ENCODE results near the gene CLEC2A.

Gene CLEC2A

DNA sequence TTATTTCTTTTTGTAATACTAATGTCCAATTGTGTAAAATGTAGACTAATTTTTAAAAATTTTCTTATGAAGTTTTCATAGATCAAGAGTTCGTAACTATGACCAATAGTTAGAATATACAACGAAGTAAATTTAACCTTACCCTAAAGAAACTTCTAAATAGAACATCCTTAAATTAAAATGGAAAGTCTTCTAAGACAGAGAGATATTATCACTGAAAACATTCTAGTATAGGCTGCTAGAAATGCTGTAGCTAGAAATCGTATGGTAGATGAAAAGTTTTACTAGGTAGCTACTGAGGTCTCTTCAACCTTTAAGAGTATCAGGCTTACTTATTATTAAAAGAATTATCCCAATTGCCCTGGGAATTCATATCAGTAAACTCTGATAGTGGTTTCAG lies 925 bp downstream of the CLEC2A start:
- DNase-seq: no peak

DNA sequence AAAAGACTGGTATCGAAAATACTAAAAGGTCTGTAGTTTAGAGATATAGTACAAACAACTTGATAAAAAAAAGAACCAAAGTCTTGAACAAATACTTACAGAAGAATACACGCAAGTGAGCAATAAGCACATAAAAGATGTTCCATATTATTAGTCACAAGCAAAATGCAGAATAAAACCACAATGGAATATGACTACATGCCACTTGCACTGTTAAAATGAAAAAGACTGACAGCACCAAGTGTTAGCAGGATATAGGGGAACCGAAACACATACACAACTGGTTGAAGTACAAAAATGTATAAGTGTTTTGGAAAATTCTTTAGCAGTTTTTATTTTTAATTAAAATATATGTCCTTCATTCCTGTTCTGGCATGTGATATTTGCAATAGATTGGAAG lies 3.6 kb downstream of the CLEC2A start:
- no peak for DNase-seq

GRCh38 chr12:9926876-9927275 lies 5.3 kb downstream of the CLEC2A start:
- DNase-seq: no peak

GRCh38 chr12:9925705-9926393 lies 6.3 kb downstream of the CLEC2A start:
- DNase-seq: no peak

- no peak for DNase-seq
These were observed 9.7 kb downstream of the CLEC2A start for GRCh38 chr12:9922429-9922828.

- no peak for DNase-seq
These were observed 11.7 kb downstream of the CLEC2A start for GRCh38 chr12:9920451-9920850.

GRCh38 chr12:9919443-9919842 lies 12.7 kb downstream of the CLEC2A start:
- no peak for DNase-seq

DNA sequence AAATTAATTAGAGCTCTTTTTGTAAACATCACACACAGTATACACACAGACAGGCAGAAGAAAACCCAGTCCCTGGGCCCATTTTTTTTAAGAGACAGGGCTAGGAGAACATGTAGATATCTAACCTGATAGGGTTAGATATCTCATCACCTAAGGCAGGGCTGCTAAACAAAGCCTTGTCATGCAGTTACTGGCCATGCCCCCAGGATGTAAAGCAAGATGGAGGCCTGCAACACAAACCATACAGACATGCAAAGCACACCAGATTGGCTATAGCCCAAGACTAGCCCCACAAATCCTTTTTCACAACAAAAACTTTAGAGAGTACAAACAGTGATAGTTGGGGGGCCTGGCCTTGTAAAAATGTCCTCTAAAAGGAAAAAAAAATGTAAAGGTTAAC lies 20.5 kb downstream of the CLEC2A start:
- DNase-seq: no peak

GRCh38 chr12:9910716-9911421 lies 21.3 kb downstream of the CLEC2A start:
- DNase-seq: no peak

- no peak for DNase-seq
These were observed 22.4 kb downstream of the CLEC2A start for GRCh38 chr12:9909724-9910123.

DNA sequence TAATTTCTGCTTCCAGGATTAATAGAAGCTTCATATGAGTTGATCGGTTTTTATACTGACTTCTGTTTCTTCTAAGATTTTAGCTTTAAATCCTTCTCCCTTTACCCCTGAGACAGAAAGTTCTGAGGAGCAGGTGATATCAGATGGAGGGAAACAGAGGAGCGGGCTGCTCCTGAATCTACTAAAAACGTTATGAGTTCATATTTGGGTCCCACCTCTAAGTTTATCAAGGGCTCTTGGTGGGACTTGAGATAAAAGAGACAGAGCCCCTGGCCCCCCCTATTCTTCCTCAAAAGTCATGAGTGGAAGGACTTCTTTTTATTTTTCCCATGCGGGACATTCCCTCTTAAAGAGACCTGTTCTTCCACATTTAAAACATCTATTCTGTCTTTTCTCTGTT lies 23.8 kb downstream of the CLEC2A start:
- DNase-seq: no peak

- no peak for DNase-seq
These were observed 24.4 kb downstream of the CLEC2A start for GRCh38 chr12:9907769-9908168.

GRCh38 chr12:9906873-9907272 lies 25.3 kb downstream of the CLEC2A start:
- no peak for DNase-seq

DNA sequence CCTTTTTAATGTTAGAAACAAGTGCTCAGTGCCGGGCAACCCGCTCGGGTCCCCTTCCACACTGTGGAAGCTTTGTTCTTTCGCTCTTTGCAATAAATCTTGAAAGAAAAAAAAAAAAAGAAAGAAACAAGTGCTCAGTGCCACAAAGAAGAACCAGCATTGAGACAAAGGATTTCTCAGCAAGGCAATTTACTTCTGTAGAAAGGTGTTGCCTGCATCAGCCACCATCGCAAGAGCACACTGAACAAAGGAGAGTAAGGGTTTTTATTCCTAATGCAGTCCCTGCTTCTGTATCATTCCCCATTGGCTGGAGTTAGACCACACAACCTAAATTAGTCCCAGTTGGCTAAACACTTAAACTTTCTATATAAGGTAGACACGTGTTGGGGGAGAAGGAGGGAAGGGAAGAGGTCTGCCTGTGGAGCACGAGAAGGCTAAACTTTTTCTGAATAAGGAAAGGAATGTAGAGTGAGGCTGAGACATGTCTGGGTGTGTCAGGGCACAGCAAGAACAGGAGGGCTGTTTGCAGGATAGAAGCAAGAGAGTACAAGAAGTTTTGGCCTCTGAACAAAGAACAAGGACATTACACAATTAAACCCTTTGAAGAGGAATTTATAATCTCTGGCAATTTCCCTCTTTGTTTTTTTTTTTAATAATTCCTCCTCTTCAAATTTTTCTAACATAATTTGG lies 29.5 kb downstream of the CLEC2A start:
- no peak for DNase-seq

DNA sequence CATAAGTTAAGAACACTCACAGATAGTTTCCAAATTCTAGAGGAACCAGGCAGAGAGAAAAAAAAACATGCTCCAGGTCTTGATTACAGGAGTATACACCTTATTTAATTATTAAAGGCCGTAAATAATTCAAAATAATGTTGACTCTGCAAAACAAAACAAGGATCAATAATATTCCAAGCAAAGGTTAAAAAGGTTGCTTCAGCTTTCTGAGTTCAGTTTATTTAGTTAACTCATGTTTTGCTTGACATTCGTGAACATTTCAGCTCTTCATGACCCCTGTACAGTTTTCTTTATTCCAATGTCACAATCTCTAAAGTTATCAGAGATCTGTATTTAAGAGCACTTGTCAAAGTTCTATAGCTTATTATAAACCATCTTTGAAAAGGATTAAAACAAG lies 31.2 kb downstream of the CLEC2A start:
- DNase-seq: no peak

DNA sequence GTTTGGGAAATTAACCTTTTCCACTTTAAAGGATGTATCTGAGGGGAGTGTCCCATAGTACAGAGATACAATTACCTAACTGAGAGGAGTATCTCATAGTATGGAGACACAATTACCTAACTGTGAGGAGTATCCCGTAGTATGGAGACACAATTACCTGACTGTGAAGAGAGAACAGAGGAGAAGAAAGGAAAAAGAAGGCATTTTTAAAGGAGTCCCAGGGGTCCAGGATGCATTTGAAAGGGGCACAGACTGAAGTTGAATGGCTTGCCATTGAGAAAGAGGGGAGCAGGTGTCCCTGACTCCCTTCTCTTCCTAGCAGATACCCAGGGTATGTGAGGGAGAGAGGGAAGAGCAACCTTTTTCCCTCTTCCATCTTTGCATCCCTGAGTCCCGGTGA lies 33.0 kb downstream of the CLEC2A start:
- no peak for DNase-seq

DNA sequence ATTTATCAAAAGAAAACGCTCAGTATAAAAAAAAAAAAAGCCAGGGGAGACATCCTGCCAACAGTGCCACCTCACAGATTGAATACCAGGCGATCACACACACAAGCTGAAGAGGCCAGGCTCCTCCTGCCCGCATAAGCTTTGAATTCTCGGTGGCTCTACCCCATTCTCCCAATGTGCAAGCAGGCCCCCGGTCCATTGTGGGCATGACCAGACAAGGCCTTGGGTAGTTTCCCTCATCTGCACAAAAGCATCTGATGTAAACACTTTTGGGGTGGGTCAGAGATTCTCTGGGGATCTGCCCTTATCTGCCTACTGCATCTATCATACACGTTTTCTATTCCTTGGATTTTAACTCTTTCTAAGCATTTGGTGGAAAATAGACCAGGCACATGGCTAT lies 34.6 kb downstream of the CLEC2A start:
- DNase-seq: no peak

- DNase-seq: no peak
These were observed 36.8 kb downstream of the CLEC2A start for GRCh38 chr12:9895215-9895971.

GRCh38 chr12:9888665-9889273 lies 43.4 kb downstream of the CLEC2A start:
- DNase-seq: no peak

DNA sequence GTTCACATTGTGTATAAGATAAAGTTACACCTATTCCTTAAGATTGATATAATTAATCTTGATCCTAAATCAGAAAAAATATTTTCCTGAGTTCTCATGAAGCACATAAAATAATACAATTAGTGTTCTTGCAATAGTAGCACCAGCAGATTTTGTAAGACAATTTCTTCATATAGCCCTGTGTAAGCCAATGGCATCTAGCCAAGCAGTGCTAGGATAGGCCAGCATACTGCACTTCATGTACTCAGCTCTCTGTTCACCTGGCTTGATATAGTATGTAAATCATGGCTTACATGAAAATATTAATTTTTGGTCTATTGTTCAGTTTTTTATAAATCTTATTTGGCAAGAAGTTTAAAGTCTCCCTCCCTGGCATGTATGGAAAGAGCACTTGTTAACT lies 49.0 kb downstream of the CLEC2A start:
- DNase-seq: no peak

- DNase-seq: no peak
These were observed 50.2 kb downstream of the CLEC2A start for GRCh38 chr12:9881988-9882387.

DNA sequence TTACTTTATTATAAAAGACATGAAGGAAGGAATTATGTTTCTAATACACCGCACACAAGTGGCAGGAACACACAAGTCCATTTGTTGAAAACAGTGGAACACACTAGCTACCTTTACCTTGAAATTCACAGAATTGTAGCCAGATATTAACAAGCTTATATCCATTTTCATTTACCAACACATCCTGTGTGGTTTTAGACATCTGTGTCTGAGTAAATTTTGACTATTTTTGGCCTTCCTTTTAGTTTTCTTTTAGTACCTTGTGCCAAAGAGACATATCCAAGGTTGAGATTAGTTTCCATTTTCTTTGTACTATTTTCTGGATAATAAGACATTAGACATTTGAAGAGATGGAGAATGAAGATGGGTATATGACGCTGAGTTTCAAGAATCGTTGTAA lies 50.9 kb downstream of the CLEC2A start, which contains the start of gene KLRF2:
KLRF2 (plus strand) TSS at position 244 of the 400 bp plus-strand sequence; CDS start at position 351, 107 bp downstream.
- no peak for DNase-seq

DNA sequence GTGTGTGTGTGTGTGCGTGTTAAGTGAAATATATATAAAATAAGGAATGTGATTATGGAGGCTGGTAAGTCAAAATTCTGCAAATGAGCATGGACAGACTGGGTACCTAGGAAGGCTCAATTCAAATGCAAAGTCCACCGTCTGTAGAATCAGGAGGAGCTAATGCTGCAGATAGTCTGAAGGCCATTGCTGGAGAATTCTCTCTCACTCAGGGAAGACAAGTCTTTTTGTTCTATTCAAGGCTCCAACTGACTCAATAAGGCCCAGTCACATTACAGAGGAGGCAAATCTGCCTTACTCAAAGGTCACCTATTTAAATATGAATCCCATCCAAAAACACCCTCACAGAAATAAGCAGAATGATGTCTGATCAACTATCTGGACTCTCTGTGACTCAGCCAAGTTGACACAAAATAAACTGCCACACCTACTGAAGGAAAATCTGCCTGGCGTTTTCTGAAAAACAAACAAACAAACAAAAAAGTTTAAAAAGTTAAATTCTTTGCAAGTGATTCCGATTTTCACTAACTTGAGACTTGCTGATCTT lies 51.6 kb downstream of the CLEC2A start:
- no peak for DNase-seq
